Mucosa of rectum (tissue), 2 donors: ENCODE measurements around the gene SNORC.
"Not testable (repeated sequence)": the region's sequence is repeated elsewhere in the genome, so short reads cannot be mapped to it uniquely, and the experiment has no call there.

Source experiments
- H3K27ac ChIP-seq, 2 donors: one replicate each; pipeline ENCODE4 v1.7.0; 2013; ENCODE audit warnings: inconsistent platforms in 2 of 2, low read depth in 2 of 2, low read length in 2 of 2
- H3K27me3 ChIP-seq, 2 donors: one replicate each; pipeline ENCODE4 v1.7.0; 2013; ENCODE audit warnings: low read length in 2 of 2; ENCODE audit not compliant: control insufficient read depth in 2 of 2, insufficient read depth in 2 of 2
- H3K36me3 ChIP-seq, 2 donors: one replicate each; pipeline ENCODE4 v1.7.0; 2013; ENCODE audit warnings: low read length in 2 of 2; ENCODE audit not compliant: control insufficient read depth in 2 of 2, insufficient read depth in 2 of 2
- H3K4me1 ChIP-seq, 2 donors: one replicate each; pipeline ENCODE4 v1.7.0; 2013; ENCODE audit warnings: low read length in 2 of 2, mild to moderate bottlenecking in 1 of 2; ENCODE audit not compliant: control insufficient read depth in 2 of 2, insufficient read depth in 2 of 2
- H3K4me3 ChIP-seq, 2 donors: one replicate each; pipeline ENCODE4 v1.7.0; 2013; ENCODE audit warnings: low read length in 2 of 2
- H3K9ac ChIP-seq, 2 donors: one replicate each; pipeline ENCODE4 v1.7.0; 2013; ENCODE audit warnings: low read length in 2 of 2, low read depth in 1 of 2, mild to moderate bottlenecking in 1 of 2
- H3K9me3 ChIP-seq, 2 donors: one replicate each; pipeline ENCODE4 v1.7.0; 2013; ENCODE audit warnings: low read length in 2 of 2; ENCODE audit not compliant: control insufficient read depth in 2 of 2
- donor health status: healthy.
- donor health status: Normal muscosa, but diverticular disease.

The SNORC gene

GRCh38 chr2:232846055-232846454 lies 24.0 kb upstream of the SNORC start:
- Histone ChIP-seq H3K36me3 (peaks cover 61 to 72% of the 10 kb centered on the region in 2 donors), H3K4me1 (no peaks in the 10 kb centered on the region), H3K27ac (no peak overlapping the region), H3K4me3 (no peak overlapping the region), H3K27me3 (no peaks in the 10 kb centered on the region), H3K9me3 (no peaks in the 10 kb centered on the region), H3K9ac (no peak overlapping the region)

GRCh38 chr2:232850039-232850438 lies 20.0 kb upstream of the SNORC start:
- no peak overlapping the region for H3K27ac ChIP-seq
- no peaks in the 10 kb centered on the region for H3K9me3 ChIP-seq
- no peak overlapping the region for H3K4me3 ChIP-seq
- peaks cover 3 to 7% of the 10 kb centered on the region in 2 donors for H3K4me1 ChIP-seq
- no peak overlapping the region for H3K9ac ChIP-seq
- peaks cover 50 to 63% of the 10 kb centered on the region in 2 donors for H3K36me3 ChIP-seq
- no peaks in the 10 kb centered on the region for H3K27me3 ChIP-seq

- not testable (repeated sequence) for H3K27me3 ChIP-seq, H3K9ac ChIP-seq, H3K9me3 ChIP-seq, H3K27ac ChIP-seq, H3K4me1 ChIP-seq, H3K4me3 ChIP-seq
- H3K36me3 ChIP-seq, result peaks cover 41 to 51% of the 10 kb centered on the region in 2 donors
Measured at GRCh38 chr2:232852081-232852480, 18.0 kb upstream of the SNORC start.

- no peak overlapping the region for H3K27ac ChIP-seq
- peaks cover 5 to 7% of the 10 kb centered on the region in 2 donors for H3K4me1 ChIP-seq
- H3K9ac ChIP-seq, result no peak overlapping the region
- H3K27me3 ChIP-seq, result no peaks in the 10 kb centered on the region
- peaks cover 41 to 50% of the 10 kb centered on the region in 2 donors for H3K36me3 ChIP-seq
- H3K9me3 ChIP-seq, result no peaks in the 10 kb centered on the region
- no peak overlapping the region for H3K4me3 ChIP-seq
Measured at GRCh38 chr2:232852676-232853075, 17.4 kb upstream of the SNORC start.

GRCh38 chr2:232854082-232854481 lies 16.0 kb upstream of the SNORC start:
- Histone ChIP-seq H3K27ac (no peak overlapping the region), H3K36me3 (peaks cover 41 to 48% of the 10 kb centered on the region in 2 donors), H3K9ac (no peak overlapping the region), H3K9me3 (no peaks in the 10 kb centered on the region), H3K4me3 (no peak overlapping the region), H3K27me3 (no peaks in the 10 kb centered on the region), H3K4me1 (peaks cover 5 to 7% of the 10 kb centered on the region in 2 donors)

- Histone ChIP-seq H3K36me3 (peaks cover 26 to 27% of the 10 kb centered on the region in 2 donors), H3K9me3 (no peaks in the 10 kb centered on the region), H3K9ac (no peak overlapping the region), H3K27ac (no peak overlapping the region), H3K4me1 (peaks cover 5 to 7% of the 10 kb centered on the region in 2 donors), H3K4me3 (no peak overlapping the region), H3K27me3 (no peaks in the 10 kb centered on the region)
Measured at GRCh38 chr2:232857158-232857563, 12.9 kb upstream of the SNORC start.

GRCh38 chr2:232859385-232859916 lies 10.6 kb upstream of the SNORC start:
- Histone ChIP-seq H3K27ac (no peak overlapping the region), H3K27me3 (no peaks in the 10 kb centered on the region), H3K9me3 (no peaks in the 10 kb centered on the region), H3K9ac (no peak overlapping the region), H3K36me3 (peaks cover 26 to 27% of the 10 kb centered on the region in 2 donors), H3K4me3 (no peak overlapping the region), H3K4me1 (peaks cover 0 to 5% of the 10 kb centered on the region in 2 donors)

- Histone ChIP-seq H3K27me3 (no peaks in the 10 kb centered on the region), H3K9ac (no peak overlapping the region), H3K27ac (no peak overlapping the region), H3K4me1 (peaks cover 4 to 5% of the 10 kb centered on the region in 2 donors), H3K4me3 (no peak overlapping the region), H3K36me3 (peaks cover 26 to 27% of the 10 kb centered on the region in 2 donors), H3K9me3 (no peaks in the 10 kb centered on the region)
Measured at GRCh38 chr2:232860593-232861241, 9.3 kb upstream of the SNORC start.

- H3K9ac ChIP-seq, result no peak overlapping the region
- no peak overlapping the region for H3K4me3 ChIP-seq
- no peaks in the 10 kb centered on the region for H3K27me3 ChIP-seq
- H3K4me1 ChIP-seq, result peaks cover 7 to 8% of the 10 kb centered on the region in 2 donors
- no peak overlapping the region for H3K27ac ChIP-seq
- H3K36me3 ChIP-seq, result peaks cover 26 to 27% of the 10 kb centered on the region in 2 donors
- no peaks in the 10 kb centered on the region for H3K9me3 ChIP-seq
Measured at GRCh38 chr2:232861353-232861752, 8.7 kb upstream of the SNORC start.

GRCh38 chr2:232863996-232864395 lies 6.1 kb upstream of the SNORC start:
- no peak overlapping the region for H3K27ac ChIP-seq
- H3K9ac ChIP-seq, result no peak overlapping the region
- H3K4me1 ChIP-seq, result peaks cover 6 to 7% of the 10 kb centered on the region in 2 donors
- no peaks in the 10 kb centered on the region for H3K27me3 ChIP-seq
- H3K9me3 ChIP-seq, result no peaks in the 10 kb centered on the region
- H3K4me3 ChIP-seq, result no peak overlapping the region
- H3K36me3 ChIP-seq, result peaks cover 5 to 7% of the 10 kb centered on the region in 2 donors
